Neutrophil (primary cell): ENCODE measurements around the gene SSH2.

Experiments used
- H3K27ac ChIP-seq: fragments of 200-600 bp; sonication (generic); 2 replicates; pipeline ENCODE4 v1.5.1; 2016; ENCODE audit warnings: mild to moderate bottlenecking, moderate library complexity
- H3K27me3 ChIP-seq: fragments of 200-600 bp; sonication (generic); 2 replicates; pipeline ENCODE4 v1.6.0; 2016; ENCODE audit warnings: mild to moderate bottlenecking
- H3K36me3 ChIP-seq: fragments of 200-600 bp; sonication (generic); 2 replicates; pipeline ENCODE4 v1.5.1; 2017
- H3K4me1 ChIP-seq, 2 experiments: fragments of 200-600 bp in 1 of 2; sonication (generic) in 1 of 2; 1 replicate in 1 of 2; 2 replicates in 1 of 2; pipeline versions ENCODE4 v1.5.1 to v1.6.1; 2013 to 2016; ENCODE audit warnings: low read depth in 1 of 2, low read length in 1 of 2, mild to moderate bottlenecking in 1 of 2, moderate library complexity in 1 of 2; ENCODE audit not compliant: control insufficient read depth in 1 of 2, insufficient read depth in 1 of 2
- H3K4me3 ChIP-seq, 2 experiments: fragments of 200-600 bp in 1 of 2; sonication (generic) in 1 of 2; 1 replicate in 1 of 2; 2 replicates in 1 of 2; pipeline ENCODE4 v1.5.1; 2013 to 2016; ENCODE audit warnings: low read depth in 1 of 2, low read length in 1 of 2, mild to moderate bottlenecking in 1 of 2, moderate library complexity in 1 of 2
- H3K9me3 ChIP-seq: fragments of 200-600 bp; sonication (generic); 2 replicates; pipeline ENCODE4 v1.5.1; 2016
- CTCF ChIP-seq: fragments of 200-600 bp; sonication (generic); IDR thresholded peaks from 2 replicates; pipeline ENCODE4 v1.5.1; 2016; ENCODE audit warnings: antibody characterized with exemption

The SSH2 gene

DNA sequence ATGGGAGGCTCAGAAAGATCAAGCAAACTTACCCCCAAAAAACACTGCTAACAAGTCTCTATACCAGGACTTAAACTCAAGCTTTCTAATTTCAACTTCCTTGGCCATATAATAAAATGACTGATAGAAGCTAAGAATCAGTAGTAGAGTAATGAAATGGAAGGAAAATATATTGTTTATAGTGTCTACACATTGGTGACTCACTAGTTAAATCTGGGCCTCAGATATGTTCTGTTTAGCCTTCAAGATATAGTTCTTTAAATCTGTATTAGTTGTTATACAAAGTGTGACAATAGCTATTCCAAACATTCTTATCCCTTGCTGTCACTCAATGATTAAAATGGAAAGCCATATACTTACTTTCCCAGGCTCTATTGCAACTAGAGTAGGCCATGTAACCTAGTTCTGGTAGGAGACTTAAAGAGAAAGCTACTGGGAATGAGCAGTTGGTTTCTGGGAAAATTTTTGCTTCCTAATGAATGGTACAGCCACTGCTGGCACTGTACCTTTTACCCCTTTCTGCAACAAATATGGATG, 18.3 kb downstream of the SSH2 start:
- no peaks in the 10 kb centered on the region for H3K9me3 ChIP-seq
- H3K4me3 ChIP-seq, result no peak overlapping the region
- no peaks in the 10 kb centered on the region for H3K27me3 ChIP-seq
- peaks cover 6% of the 10 kb centered on the region for H3K36me3 ChIP-seq
- H3K4me1 ChIP-seq, result no peaks in the 10 kb centered on the region
- TF ChIP-seq CTCF, result no peak
- no peak overlapping the region for H3K27ac ChIP-seq

DNA sequence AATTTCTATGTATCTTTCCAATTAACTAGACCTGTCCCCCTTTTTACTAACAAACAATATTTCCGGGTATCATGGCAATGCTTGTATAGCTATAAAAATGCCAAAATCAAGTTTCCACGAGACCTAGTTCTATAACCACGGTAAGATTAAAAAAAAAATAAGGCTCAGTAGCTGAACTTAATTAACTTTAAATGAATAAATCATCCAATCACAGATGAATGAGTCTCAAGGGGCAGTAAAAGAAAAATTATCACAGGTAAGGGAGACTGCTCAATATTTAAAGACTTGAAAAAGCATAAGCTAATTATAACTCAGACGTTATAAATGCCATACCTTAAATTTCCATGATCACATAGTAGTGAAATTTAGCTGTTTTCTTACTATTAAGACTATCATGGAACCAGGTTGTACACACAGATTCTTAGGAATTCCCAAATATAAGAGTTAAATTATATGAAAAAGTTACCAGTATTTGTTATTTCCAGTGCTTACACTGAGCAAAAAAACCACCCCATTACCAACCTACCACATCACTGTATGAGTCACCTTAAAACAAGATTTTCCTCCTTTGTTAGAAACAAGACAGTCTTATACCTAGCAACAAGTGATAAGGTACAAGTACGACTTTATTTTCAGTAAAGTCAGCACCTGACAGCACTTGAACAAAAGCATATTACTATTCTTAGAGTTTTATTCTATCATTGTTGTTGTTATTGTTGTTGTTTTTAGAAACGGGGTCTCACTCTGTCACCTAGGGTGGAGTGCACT, 20.6 kb downstream of the SSH2 start:
- no peak overlapping the region for H3K4me3 ChIP-seq
- no peak for TF ChIP-seq CTCF
- peaks cover 6% of the 10 kb centered on the region for H3K36me3 ChIP-seq
- H3K4me1 ChIP-seq, result no peaks in the 10 kb centered on the region
- no peaks in the 10 kb centered on the region for H3K27me3 ChIP-seq
- no peak overlapping the region for H3K27ac ChIP-seq
- H3K9me3 ChIP-seq, result no peaks in the 10 kb centered on the region

DNA sequence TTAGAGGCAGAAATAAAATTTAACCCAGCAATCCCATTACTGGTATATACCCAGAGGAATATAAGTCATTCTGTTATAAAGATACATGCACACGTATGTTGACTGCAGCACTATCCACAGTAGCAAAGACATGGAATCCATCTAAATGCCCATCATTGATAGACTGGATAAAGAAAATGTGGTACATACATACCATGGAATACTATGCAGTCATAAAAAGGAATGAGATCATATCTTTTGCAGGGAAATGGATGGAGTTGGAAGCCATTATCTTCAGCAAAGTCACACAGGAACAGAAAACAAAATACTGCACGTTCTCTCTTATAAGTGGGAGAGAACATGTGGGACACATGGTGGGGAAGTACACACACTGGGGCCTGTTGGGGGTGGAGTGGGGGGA, 23.1 kb downstream of the SSH2 start:
- TF ChIP-seq CTCF, result no peak
- Histone ChIP-seq H3K27ac (no peak overlapping the region), H3K4me3 (no peak overlapping the region), H3K4me1 (no peaks in the 10 kb centered on the region), H3K27me3 (no peaks in the 10 kb centered on the region), H3K36me3 (no peaks in the 10 kb centered on the region), H3K9me3 (no peaks in the 10 kb centered on the region)

GRCh38 chr17:29905879-29906167, 24.2 kb downstream of the SSH2 start:
- no peak overlapping the region for H3K27ac ChIP-seq
- H3K9me3 ChIP-seq, result no peaks in the 10 kb centered on the region
- no peak for TF ChIP-seq CTCF
- H3K4me3 ChIP-seq, result no peak overlapping the region
- no peaks in the 10 kb centered on the region for H3K27me3 ChIP-seq
- H3K4me1 ChIP-seq, result no peaks in the 10 kb centered on the region
- no peaks in the 10 kb centered on the region for H3K36me3 ChIP-seq

DNA sequence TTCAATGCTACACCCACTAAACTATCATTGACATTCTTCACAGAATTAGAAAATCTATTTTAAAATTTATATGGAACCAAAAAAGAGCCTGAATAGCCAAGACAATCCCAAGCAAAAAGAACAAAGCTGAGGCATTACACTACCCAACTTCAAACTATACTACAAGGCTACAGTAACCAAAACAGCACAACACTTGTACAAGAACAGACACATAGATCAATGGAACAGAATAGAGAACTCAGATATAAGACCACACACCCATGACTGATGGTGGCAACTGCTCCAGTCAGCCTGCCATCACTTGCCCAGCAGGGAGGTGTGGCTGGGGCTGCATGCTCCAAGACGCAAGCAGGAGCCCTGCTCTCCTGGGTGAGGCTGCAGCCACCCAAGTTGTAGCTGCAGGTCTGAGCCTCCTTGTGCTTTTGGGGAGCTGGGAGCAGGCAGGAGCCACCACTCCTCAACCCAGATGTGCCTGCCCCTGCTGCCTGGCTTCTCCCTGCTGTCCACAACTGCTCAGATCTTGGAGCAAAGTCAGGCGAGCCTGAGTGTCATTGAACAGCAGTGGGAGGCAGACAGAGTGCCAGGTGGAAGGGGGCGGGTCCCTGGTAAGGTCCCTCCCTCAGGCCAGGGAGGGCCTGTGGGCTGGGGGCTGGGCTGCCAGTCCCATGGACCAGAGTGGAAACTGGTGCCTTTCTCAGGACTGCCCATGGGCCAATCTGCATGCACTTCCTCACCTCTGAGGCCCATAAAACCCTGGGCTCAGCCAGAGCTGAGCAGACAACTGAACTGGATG, 24.7 kb downstream of the SSH2 start:
- H3K27ac ChIP-seq, result no peak overlapping the region
- no peak overlapping the region for H3K4me3 ChIP-seq
- H3K9me3 ChIP-seq, result no peaks in the 10 kb centered on the region
- no peaks in the 10 kb centered on the region for H3K27me3 ChIP-seq
- no peaks in the 10 kb centered on the region for H3K4me1 ChIP-seq
- TF ChIP-seq CTCF, result no peak
- no peaks in the 10 kb centered on the region for H3K36me3 ChIP-seq
